Measurements from ENCODE around the gene NAT8L. TPM values are rescaled to one million over a fixed set of nuclear protein-coding genes. Genes with fewer than 3 reads are reported as not detected.

The NAT8L gene
- total RNA-seq, 1 donor = under 0.01 TPM

DNA sequence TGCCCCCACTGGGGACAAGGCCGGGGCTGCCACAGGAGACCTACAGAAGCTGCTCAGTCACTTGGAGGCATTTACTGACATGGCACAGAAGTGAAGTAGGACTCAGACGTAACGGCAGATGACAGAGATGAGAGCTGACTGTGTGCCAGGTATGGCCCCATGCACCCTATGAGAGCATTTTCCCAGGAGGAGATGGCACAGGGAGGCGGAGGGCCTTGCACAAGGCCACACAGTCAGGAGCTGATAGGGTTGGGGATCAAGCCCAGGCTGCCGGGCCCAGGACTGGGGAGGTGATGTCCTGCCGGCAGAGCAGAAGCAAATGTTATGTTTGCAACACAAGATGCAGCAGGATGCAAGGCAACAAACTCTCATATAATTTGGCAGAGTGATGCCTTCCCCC, 34.1 kb downstream of the NAT8L start:
- TF ChIP-seq, protein P1, sequence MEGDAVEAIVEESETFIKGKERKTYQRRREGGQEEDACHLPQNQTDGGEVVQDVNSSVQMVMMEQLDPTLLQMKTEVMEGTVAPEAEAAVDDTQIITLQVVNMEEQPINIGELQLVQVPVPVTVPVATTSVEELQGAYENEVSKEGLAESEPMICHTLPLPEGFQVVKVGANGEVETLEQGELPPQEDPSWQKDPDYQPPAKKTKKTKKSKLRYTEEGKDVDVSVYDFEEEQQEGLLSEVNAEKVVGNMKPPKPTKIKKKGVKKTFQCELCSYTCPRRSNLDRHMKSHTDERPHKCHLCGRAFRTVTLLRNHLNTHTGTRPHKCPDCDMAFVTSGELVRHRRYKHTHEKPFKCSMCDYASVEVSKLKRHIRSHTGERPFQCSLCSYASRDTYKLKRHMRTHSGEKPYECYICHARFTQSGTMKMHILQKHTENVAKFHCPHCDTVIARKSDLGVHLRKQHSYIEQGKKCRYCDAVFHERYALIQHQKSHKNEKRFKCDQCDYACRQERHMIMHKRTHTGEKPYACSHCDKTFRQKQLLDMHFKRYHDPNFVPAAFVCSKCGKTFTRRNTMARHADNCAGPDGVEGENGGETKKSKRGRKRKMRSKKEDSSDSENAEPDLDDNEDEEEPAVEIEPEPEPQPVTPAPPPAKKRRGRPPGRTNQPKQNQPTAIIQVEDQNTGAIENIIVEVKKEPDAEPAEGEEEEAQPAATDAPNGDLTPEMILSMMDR (IDR thresholded peaks at IDR 0.05; ENCODE audit: extremely low read depth, low read depth, low read length) = no peak
- Histone ChIP-seq H3K27me3 (ENCODE audit: insufficient read depth, low read length) (no peaks in the 10 kb centered on the region), H3K27ac (ENCODE audit: low read depth, low read length) (no peak overlapping the region), H3K9me3 (ENCODE audit: low read depth, low read length) (peaks cover 5% of the 10 kb centered on the region), H3K4me2 (ENCODE audit: insufficient read depth, low read length) (no peak overlapping the region), H2AFZ (ENCODE audit: low read length) (no peak overlapping the region), H3K36me3 (ENCODE audit: insufficient read depth, low read length) (no peaks in the 10 kb centered on the region), H3K4me3 (ENCODE audit: insufficient read depth, low read length) (no peak overlapping the region), H3K79me2 (ENCODE audit: insufficient read depth, low read length) (no peaks in the 10 kb centered on the region), H3K4me1 (ENCODE audit: insufficient read depth, low read length) (no peaks in the 10 kb centered on the region), H4K20me1 (ENCODE audit: insufficient read depth, low read length) (no peaks in the 10 kb centered on the region)
- DNase-seq (ENCODE audit: insufficient read length, low spot score, missing footprints) = no peak

DNA sequence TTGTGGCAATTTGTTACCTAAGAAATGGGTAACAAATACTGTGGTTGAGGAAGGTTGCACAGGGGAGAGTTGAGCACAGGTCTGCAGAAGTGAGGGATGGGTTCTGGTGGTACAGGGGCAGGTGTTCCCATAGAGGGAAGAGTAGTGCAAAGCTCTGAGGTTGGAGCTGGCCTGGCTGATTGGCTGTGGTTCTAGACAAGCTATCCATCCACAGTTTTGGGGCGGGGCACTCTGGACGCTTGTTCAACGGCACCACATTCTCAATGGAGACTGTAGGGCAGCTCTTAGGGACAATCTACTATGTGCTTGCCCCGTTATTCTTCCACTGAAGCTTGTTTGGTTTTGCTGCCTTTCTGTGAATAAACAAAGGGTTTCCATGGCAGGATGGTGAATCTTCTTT, 35.4 kb downstream of the NAT8L start:
- Histone ChIP-seq H3K4me1 (ENCODE audit: insufficient read depth, low read length) (no peaks in the 10 kb centered on the region), H3K9me3 (ENCODE audit: low read depth, low read length) (peaks cover 5% of the 10 kb centered on the region), H3K4me3 (ENCODE audit: insufficient read depth, low read length) (no peak overlapping the region), H2AFZ (ENCODE audit: low read length) (no peak overlapping the region), H3K79me2 (ENCODE audit: insufficient read depth, low read length) (no peaks in the 10 kb centered on the region), H4K20me1 (ENCODE audit: insufficient read depth, low read length) (no peaks in the 10 kb centered on the region), H3K27ac (ENCODE audit: low read depth, low read length) (no peak overlapping the region), H3K36me3 (ENCODE audit: insufficient read depth, low read length) (no peaks in the 10 kb centered on the region), H3K27me3 (ENCODE audit: insufficient read depth, low read length) (no peaks in the 10 kb centered on the region), H3K4me2 (ENCODE audit: insufficient read depth, low read length) (no peak overlapping the region)
- TF ChIP-seq, protein P1 (IDR thresholded peaks at IDR 0.05; ENCODE audit: extremely low read depth, low read depth, low read length) = no peak
- no peak for DNase-seq (ENCODE audit: insufficient read length, low spot score, missing footprints)

DNA sequence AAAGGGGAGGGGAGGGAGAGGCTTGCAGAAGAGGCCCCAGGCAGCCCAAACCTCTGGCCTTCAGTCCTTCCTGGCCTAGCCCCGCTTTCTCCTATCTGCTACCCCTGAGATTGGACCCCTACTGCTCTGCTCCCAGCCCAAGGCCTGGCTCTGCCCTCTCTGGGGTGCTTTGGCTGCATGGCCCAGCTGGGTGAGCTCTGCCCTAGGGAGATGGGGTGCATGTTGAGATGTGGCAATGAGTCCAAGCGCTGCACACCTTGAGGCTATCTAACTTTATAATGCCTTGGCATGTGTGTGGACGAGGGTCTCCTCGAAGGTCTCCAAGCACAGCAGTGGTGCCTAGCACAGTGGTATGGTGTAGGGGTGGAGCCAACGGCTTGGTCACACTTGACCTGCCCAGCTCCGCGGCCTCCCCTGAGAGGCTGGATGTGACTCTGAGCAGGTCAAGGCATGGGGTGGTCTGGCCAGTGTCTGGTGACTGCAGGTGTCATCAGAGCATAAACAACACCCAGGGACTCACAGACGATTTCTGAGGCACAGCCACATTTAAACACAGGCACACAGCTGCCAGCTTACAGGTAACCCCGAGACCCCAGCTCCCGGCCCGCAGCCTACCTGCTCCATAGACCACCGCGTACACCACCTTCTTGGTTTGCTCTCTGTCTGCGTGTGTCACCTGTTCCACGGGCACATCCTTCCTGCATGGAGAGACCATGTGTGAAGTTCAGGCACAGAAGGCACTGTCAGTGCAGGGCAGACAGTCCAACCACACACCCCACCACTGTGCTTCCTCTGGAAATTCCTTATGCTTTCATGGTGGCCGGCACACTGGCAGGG, 36.3 kb downstream of the NAT8L start:
- no peaks in the 10 kb centered on the region for H3K79me2 ChIP-seq (ENCODE audit: insufficient read depth, low read length)
- H3K9me3 ChIP-seq (ENCODE audit: low read depth, low read length) = peaks cover 5% of the 10 kb centered on the region
- H3K36me3 ChIP-seq (ENCODE audit: insufficient read depth, low read length) = no peaks in the 10 kb centered on the region
- H3K4me2 ChIP-seq (ENCODE audit: insufficient read depth, low read length) = no peak overlapping the region
- H2AFZ ChIP-seq (ENCODE audit: low read length) = no peak overlapping the region
- no peaks in the 10 kb centered on the region for H3K27me3 ChIP-seq (ENCODE audit: insufficient read depth, low read length)
- no peaks in the 10 kb centered on the region for H3K4me1 ChIP-seq (ENCODE audit: insufficient read depth, low read length)
- H3K27ac ChIP-seq (ENCODE audit: low read depth, low read length) = no peak overlapping the region
- TF ChIP-seq, protein P1 (IDR thresholded peaks at IDR 0.05; ENCODE audit: extremely low read depth, low read depth, low read length) = no peak
- no peaks in the 10 kb centered on the region for H4K20me1 ChIP-seq (ENCODE audit: insufficient read depth, low read length)
- no peak overlapping the region for H3K4me3 ChIP-seq (ENCODE audit: insufficient read depth, low read length)
- no peak for DNase-seq (ENCODE audit: insufficient read length, low spot score, missing footprints)

DNA sequence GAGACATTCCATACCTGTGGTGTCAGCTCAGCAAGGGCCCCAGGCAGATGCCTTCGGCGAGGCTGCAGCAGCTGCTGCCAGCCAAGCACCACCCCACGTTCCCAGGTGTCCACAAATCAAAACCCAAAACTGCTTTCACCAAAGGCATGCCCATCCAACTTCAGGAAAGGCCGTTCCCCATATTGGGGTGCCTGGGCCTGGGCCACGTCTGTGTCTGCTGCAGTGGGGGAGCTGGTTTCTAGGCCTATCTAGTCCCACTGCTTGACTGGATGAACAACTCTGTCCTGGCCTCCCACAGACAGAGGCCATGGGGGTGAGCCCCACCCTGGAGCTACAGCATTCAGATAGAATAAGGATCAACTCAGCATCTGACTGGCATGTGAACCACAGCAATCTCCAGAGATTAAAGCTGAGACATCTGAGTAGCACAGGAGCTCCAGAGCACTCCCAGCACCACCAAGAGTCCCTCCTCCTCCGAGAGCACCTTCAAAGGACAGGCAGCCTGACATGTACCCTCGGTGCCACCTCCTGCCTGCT, 37.0 kb downstream of the NAT8L start:
- no peak overlapping the region for H3K4me3 ChIP-seq (ENCODE audit: insufficient read depth, low read length)
- H3K4me2 ChIP-seq (ENCODE audit: insufficient read depth, low read length) = no peak overlapping the region
- no peaks in the 10 kb centered on the region for H4K20me1 ChIP-seq (ENCODE audit: insufficient read depth, low read length)
- no peaks in the 10 kb centered on the region for H3K79me2 ChIP-seq (ENCODE audit: insufficient read depth, low read length)
- H3K9me3 ChIP-seq (ENCODE audit: low read depth, low read length) = peaks cover 5% of the 10 kb centered on the region
- no peak for DNase-seq (ENCODE audit: insufficient read length, low spot score, missing footprints)
- no peaks in the 10 kb centered on the region for H3K27me3 ChIP-seq (ENCODE audit: insufficient read depth, low read length)
- no peak overlapping the region for H3K27ac ChIP-seq (ENCODE audit: low read depth, low read length)
- no peaks in the 10 kb centered on the region for H3K4me1 ChIP-seq (ENCODE audit: insufficient read depth, low read length)
- no peak overlapping the region for H2AFZ ChIP-seq (ENCODE audit: low read length)
- H3K36me3 ChIP-seq (ENCODE audit: insufficient read depth, low read length) = no peaks in the 10 kb centered on the region
- TF ChIP-seq, protein P1 (IDR thresholded peaks at IDR 0.05; ENCODE audit: extremely low read depth, low read depth, low read length) = no peak
